Stimulated activated effector memory CD8-positive, alpha-beta T cell treated with anti-CD3 and anti-CD28 coated beads, Interleukin-12 subunit alpha, Interleukin-12 subunit beta, amount 100 ng/mL, for 72 hours (primary cell): Measurements from ENCODE around the gene PPP1R26.

Experiments
- ATAC-seq: fragments of 150-1000 bp; cut with Tn5 transposase; 2 replicates; pipeline ENCODE4 v1.10.0; 2021
- DNase-seq, 2 donors: peaks; one replicate each; pipeline ENCODE4 v3.0.0; 2021 to 2022; ENCODE audit warnings: low spot score in 2 of 2
- H3K27ac Mint-ChIP-seq: one replicate; pipeline ENCODE4 v1.8.0; 2022; ENCODE audit warnings: mild to moderate bottlenecking, mixed read lengths
- H3K36me3 Mint-ChIP-seq: one replicate; pipeline ENCODE4 v1.8.0; 2022; ENCODE audit warnings: mild to moderate bottlenecking, mixed read lengths
- H3K4me1 Mint-ChIP-seq: one replicate; pipeline ENCODE4 v1.8.0; 2022; ENCODE audit warnings: mixed read lengths
- H3K4me3 Mint-ChIP-seq: one replicate; pipeline ENCODE4 v1.8.0; 2022; ENCODE audit warnings: mild to moderate bottlenecking, mixed read lengths
- H3K9me3 Mint-ChIP-seq: one replicate; pipeline ENCODE4 v1.8.0; 2022; ENCODE audit warnings: mixed read lengths

The PPP1R26 gene

DNA sequence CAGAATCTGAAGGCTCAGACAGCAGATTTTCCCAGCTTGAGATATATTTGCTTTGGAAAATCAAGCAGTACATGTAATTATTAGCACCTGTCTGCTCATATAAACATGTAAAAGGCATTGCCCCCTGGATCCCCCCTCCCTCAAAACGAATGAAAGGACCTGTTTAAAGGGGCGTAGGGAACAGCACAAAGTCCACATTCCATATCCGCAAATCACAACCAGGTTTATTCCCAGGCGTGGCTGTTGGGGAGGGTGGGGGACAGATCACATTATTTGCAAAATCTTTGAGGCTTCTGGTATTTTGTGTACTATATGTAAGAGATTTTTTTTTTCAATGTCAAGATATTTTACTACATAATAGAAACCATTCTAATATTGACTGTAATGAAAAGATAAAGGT, 12.2 kb downstream of the PPP1R26 start:
- H3K36me3 Mint-ChIP-seq: peaks cover 3% of the 10 kb centered on the region
- H3K4me1 Mint-ChIP-seq: no peaks in the 10 kb centered on the region
- no peak overlapping the region for H3K4me3 Mint-ChIP-seq
- DNase-seq (no peak), ATAC-seq (no peak)
- H3K27ac Mint-ChIP-seq: no peak overlapping the region
- no peaks in the 10 kb centered on the region for H3K9me3 Mint-ChIP-seq

DNA sequence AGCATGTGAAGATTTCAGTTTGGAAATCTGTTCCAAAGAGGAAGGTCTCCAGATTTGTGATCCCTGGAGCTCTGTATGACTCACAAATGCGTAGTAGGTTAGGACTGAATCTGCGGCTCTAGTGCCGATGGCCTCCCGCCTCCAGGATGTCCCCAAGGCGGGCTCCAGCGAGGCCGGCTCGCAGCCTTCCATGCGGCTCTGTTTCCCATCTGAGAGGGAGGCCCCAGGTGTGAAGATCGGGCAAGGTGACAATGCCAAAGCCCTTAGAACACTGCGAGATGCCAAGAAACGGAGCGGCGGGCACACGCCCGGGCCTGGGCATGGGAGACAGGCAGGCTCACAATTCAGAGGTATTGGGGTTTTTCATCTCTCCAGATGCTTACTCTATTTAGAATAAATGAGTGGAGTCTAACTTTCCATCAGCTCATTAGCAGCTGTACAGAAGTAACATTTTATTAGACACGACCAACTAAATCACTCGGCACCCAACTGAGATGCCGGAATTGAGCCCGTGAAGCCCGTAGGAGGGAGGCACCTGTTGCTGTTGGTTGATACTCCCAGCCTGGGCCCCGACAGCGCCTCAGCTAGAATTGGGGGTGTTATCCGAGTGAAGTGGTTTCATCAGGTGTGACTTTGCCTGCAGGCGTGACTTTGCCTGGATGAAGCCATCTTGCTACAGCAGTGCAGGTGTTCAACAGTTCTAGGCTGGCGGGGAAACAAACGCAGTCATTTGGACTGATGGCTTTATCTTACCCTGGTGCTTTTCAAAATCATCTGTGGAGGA, 13.5 kb downstream of the PPP1R26 start:
- ATAC-seq (no peak), DNase-seq (no peak)
- Mint-ChIP-seq H3K4me3 (no peak overlapping the region), H3K4me1 (no peaks in the 10 kb centered on the region), H3K9me3 (no peaks in the 10 kb centered on the region), H3K27ac (no peak overlapping the region), H3K36me3 (no peaks in the 10 kb centered on the region)

DNA sequence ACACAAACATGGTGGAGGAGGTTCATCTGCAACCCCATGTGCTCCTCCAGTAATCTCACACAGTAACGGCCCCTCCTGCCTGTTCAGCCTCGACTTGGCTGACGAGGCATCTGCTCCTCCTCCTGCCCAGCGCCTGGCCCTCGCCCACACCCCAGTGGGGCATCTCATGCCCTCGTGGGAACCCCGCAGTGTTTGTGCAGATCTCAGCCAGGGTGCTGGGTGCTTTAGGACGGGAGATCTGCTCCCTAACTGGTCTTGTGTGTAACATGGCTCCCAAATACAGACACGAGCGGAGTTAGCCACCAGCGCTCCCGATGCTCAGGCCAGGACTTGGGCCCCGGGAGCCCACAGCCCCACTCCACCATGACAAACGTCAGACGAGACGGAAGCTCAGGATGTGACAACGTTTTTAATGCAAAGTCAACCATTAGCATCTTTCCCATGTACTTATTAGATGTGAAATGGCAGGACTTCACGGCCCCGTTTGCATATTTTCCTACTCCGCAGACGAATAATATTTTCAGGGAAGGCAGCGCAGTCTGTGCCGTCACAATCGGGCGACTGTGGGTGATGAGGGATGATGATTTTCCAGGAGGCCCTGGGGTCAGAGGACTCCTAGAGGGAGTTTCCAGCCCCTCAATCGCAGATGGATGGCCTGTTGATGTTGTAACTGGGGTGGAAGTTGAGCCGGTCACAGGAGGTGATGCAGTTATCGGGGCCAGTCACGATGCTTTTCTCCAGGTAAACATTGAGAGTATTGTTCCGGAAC, 15.4 kb downstream of the PPP1R26 start:
- no peak for DNase-seq
- Mint-ChIP-seq H3K4me3 (no peak overlapping the region), H3K36me3 (no peaks in the 10 kb centered on the region), H3K27ac (no peak overlapping the region), H3K9me3 (no peaks in the 10 kb centered on the region), H3K4me1 (peaks cover 8% of the 10 kb centered on the region)
- ATAC-seq: no peak

DNA sequence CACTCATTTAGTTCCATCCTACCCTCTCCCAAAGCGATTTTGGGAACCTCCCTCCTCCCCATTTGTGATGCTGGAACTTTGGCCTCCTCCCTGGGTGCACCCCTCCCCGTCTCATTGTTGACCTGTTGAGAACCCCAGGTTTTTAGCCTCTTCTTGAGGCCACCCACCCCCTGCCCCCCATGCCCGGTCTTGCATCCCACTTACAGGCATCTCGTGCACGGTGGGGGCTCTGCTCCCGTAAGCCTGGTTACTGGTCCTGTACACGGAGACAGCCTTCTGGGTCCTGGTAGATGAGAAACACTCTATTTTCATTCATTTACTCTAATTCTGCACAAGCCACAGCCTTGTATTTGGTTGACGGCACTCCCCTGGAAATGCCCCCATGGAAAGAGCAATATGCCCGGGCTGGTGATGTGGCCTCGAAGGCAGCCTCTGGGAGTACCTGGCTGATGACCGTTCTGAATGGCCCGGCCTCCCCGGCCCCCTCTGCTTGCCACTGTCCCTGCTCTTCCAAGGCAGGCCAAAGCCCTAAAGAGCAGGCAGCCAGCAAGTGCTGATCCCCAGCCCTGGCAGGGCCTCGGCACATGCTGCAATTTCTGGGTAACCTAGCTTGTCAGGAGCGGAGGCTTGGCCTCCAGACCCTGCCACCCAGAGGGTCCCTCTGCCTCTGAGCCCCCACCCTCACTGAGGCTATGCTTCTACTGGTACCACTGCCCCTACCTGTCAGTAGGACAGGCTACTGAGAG, 19.0 kb downstream of the PPP1R26 start:
- DNase-seq (no peak), ATAC-seq (no peak)
- H3K36me3 Mint-ChIP-seq: peaks cover 28% of the 10 kb centered on the region
- no peak overlapping the region for H3K4me3 Mint-ChIP-seq
- no peaks in the 10 kb centered on the region for H3K9me3 Mint-ChIP-seq
- H3K4me1 Mint-ChIP-seq: peaks cover 26% of the 10 kb centered on the region
- no peak overlapping the region for H3K27ac Mint-ChIP-seq

DNA sequence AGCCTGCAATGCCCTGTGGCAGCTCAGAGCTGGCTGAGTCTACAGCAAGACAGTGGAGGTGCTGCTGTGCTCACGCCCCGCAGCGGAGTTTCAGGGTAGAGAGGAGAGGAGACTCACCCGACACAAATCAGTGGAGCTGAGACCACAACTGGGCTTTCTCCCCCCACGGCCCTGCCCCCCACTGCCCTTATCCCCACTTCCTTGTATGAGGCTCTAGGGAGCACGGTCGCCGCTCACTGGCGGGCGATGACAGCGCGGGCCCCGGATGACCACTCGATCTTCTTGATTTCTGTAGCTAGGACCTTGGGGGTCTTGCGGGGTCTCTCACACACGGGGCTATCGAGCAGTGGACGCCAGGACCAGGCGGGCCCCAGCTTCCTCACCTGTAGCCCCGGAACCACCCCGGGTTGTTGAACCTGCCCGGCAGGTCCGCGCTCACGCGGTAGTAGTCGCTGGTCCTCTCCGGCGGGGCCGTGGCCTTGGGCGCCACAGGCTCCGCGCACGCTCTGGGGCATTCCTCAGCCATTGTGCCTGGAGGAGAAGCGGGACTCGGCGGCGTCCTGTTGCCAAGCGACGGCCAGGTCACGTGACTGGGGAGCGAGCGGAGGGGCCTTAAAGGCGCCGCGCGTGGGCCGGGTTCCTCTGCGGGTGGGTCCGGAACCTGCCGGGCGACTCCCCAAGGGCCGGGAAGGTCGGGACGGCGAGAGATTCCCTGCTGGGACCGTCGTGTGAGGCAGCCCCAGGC, 19.9 kb downstream of the PPP1R26 start:
- Mint-ChIP-seq H3K4me3 (peak overlapping the region; percentile 89), H3K4me1 (peaks cover 34% of the 10 kb centered on the region), H3K36me3 (peaks cover 38% of the 10 kb centered on the region), H3K9me3 (no peaks in the 10 kb centered on the region), H3K27ac (peak overlapping the region; percentile 98)
- ATAC-seq: peak; percentile 53
- peak; percentile 77 to 92 for DNase-seq

DNA sequence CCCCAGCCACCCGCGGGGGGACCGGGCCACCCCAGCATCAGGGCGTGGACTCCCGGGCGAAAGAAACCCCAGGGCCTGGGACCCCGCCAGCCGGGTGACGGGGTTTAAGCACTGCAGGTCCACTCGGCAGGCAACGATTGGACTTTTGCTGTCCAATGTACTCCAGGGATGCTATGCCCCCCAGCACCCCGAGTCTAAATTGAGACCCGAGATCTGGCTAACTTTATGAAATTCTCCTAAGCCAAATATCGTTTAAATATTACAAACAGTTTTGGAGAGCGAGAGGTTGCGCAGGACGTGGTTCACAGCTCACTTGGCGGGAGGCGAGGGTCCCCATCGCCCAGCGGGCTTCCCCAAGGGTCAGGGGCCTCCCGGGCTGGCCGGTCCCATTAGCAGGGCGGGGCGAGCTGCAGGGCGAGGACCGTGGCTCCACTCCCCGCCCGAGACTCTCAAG, 20.5 kb downstream of the PPP1R26 start:
- DNase-seq: no peak
- H3K36me3 Mint-ChIP-seq: peaks cover 44% of the 10 kb centered on the region
- H3K27ac Mint-ChIP-seq: peak overlapping the region; percentile 98
- peaks cover 40% of the 10 kb centered on the region for H3K4me1 Mint-ChIP-seq
- ATAC-seq: peak; percentile 4
- peak overlapping the region; percentile 89 for H3K4me3 Mint-ChIP-seq
- H3K9me3 Mint-ChIP-seq: no peaks in the 10 kb centered on the region

DNA sequence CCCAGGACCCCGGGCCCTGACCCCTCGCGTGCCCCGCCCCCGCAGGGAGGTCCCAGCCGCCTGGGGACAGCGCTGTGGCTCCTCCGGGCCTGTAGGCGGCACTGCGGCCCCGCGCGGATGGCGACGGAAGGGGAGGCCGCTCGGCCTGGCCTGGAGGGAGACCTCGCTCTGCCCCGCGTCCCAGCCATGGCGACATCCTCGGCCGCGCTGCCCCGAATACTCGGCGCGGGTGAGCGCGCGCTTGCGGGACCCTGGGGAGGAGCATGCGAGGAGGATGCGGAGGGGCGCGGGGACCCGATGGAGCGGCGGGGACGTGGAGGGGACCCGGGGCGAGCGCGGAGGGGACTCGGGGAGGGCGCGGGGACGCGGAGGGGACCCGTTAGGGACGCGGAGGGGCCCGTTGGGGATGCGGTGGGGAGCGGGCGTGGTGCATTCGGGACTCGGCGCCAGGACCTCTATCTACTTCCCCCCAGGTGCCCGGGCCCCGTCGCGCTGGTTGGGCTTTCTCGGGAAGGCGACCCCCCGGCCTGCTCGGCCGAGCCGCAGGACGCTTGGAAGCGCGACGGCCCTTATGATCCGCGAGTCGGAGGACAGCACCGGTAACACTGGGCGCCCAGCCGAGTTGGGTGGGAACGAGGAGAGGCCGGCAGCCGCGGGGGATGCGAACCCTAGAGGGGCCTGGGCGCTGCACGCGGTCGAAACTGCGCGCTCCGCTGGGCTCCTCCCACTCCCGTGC, 21.1 kb downstream of the PPP1R26 start, which contains the start of gene MRPS2:
TSS of gene MRPS2 (plus strand) at position 158 of the 736 bp plus-strand sequence. CDS start at position 187, 29 bp downstream.
- peak within 1 kb of the TSS; percentile 89 for H3K4me3 Mint-ChIP-seq
- ATAC-seq (peak; percentile 95), DNase-seq (peak; percentile 91 to 92)
- peaks cover 49% of the 10 kb centered on the region for H3K36me3 Mint-ChIP-seq
- peaks cover 40% of the 10 kb centered on the region for H3K4me1 Mint-ChIP-seq
- H3K9me3 Mint-ChIP-seq: no peaks in the 10 kb centered on the region
- H3K27ac Mint-ChIP-seq: peak within 1 kb of the TSS; percentile 98

DNA sequence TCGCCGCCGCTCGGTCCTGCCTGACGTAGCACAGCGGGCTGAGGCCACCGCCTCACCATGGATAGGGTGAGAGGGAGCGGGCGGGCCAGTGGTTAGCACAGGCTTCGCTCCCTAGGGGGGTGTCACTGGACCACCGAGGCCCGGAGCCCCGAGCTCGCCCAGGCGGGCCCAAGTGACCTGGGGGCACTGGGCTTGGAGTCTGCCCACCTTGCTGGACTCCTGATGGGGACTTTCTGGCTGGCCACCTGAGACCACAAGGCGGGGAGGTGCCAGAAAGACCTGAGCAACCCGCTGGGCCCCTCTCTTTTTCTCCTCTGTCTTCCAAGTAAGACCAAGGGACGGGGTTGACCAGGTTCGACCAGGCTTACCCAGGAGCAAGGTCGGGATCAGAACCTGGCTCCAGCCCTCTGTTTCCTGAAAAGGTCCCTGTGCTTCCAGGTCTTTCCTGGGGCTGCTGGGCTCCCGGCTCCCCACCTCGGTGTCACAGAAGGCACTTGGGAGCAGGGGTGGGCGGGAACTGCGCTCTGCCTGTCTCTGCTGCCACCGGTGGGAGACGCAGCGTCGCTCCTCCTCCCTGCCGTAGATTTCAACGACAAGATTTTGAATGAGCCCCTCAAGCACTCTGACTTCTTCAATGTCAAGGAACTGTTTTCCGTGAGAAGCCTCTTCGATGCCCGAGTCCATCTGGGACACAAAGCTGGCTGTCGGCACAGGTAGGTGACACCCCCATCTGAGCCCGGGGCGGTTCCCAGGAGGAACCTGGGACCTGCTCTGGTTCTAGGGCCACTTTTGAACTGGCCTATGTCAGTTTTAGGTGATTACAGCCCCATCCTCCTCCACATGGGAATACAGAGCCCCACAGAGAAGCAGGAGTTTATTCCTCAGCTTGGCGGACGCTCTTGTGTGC, 21.9 kb downstream of the PPP1R26 start:
- Mint-ChIP-seq H3K36me3 (peaks cover 49% of the 10 kb centered on the region), H3K27ac (peak overlapping the region; percentile 98)

DNA sequence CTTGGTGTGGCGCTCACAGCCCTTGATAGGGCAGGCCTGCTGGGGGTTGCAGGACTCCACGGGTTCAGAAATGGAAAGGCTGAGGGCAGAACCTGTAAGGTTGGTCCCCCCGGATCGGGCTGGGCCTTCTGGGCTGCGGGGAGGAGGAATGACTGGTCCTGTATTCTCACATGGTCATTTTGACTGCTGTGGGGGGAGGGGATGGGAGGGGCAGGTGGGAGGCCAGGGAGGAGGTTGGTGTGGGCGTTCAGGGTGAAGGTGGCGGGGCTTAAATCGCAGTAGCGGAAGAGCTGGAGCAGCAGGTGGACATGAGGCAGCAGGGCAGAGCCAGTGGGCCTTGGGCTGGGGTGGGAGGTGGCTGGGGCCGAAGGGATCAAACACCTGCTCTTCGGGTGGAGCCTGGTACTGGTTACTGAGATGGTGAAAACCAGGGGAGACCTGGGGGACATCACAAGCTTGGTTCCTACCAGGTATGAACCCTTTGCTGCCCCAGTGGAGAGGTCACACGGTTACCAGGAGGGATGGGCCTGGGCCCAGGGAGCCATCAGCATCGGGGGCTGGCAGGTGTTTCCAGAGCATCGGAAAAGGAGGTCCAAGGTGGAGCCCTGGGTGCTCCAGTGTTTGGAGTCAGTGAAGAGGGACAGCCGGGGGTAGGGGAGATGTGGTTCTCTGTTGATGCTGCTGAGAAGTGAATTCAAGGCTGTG, 22.7 kb downstream of the PPP1R26 start:
- peak overlapping the region; percentile 89 for H3K4me3 Mint-ChIP-seq
- DNase-seq (no peak), ATAC-seq (no peak)
- H3K27ac Mint-ChIP-seq: peak overlapping the region; percentile 68
- peaks cover 40% of the 10 kb centered on the region for H3K4me1 Mint-ChIP-seq
- peaks cover 49% of the 10 kb centered on the region for H3K36me3 Mint-ChIP-seq
- no peaks in the 10 kb centered on the region for H3K9me3 Mint-ChIP-seq

More for the DNA sequence above, 21.9 kb downstream of the PPP1R26 start:
- Mint-ChIP-seq H3K9me3 (no peaks in the 10 kb centered on the region), H3K4me1 (peaks cover 40% of the 10 kb centered on the region), H3K4me3 (peak overlapping the region; percentile 89)
- DNase-seq: no peak
- peak; percentile 78 for ATAC-seq

DNA sequence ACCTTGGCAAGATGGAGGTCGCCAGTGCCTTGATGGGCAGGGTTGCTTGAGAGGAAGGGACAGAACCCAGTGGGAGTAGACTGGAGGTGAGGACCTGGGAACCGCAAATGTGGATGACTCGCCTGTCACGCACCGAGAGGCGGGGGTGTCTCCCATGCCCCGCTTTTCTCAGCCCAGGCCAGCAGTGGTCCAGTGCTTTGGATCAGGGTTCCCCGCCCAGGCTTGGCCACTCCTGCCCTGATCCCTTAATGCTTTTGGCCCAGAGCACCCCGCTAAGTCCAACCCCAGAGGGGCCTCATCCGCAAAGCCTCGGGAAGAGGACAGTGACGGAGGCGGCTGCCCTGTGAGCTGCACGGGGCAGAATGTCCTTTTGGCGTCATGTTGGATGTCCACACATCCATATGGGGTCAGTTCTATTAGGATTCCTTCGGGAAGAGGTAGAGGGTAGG, 23.3 kb downstream of the PPP1R26 start:
- ATAC-seq (no peak), DNase-seq (no peak)
- Mint-ChIP-seq H3K36me3 (peaks cover 49% of the 10 kb centered on the region), H3K27ac (peak overlapping the region; percentile 45), H3K4me1 (peaks cover 40% of the 10 kb centered on the region), H3K9me3 (no peaks in the 10 kb centered on the region), H3K4me3 (peak overlapping the region; percentile 89)

DNA sequence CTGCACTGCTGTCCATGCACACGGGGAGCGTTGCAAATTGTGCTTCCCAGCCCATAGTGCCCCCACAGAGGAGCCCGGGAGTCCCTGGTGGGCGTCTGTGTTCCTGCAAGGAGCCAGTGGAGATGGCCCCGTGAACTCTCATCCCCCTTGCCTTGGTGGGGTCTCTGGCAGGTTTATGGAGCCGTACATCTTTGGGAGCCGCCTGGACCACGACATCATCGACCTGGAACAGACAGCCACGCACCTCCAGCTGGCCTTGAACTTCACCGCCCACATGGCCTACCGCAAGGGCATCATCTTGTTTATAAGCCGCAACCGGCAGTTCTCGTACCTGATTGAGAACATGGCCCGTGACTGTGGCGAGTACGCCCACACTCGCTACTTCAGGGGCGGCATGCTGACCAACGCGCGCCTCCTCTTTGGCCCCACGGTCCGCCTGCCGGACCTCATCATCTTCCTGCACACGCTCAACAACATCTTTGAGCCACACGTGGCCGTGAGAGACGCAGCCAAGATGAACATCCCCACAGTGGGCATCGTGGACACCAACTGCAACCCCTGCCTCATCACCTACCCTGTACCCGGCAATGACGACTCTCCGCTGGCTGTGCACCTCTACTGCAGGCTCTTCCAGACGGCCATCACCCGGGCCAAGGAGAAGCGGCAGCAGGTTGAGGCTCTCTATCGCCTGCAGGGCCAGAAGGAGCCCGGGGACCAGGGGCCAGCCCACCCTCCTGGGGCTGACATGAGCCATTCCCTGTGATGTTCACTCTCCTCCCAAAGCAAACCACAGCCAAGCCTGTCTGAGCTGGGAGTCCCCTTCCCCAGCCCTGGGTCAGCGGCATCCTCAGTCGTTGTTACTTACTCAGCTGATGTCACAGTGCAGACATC, 24.0 kb downstream of the PPP1R26 start:
- Mint-ChIP-seq H3K9me3 (no peaks in the 10 kb centered on the region), H3K36me3 (peaks cover 49% of the 10 kb centered on the region), H3K4me3 (no peak overlapping the region), H3K27ac (peak overlapping the region; percentile 45), H3K4me1 (peaks cover 40% of the 10 kb centered on the region)
- DNase-seq (no peak), ATAC-seq (no peak)
